Colon (tissue), 2 donors: Measurements from ENCODE around the gene PBRM1.

ENCODE experiments used
- FAIRE-seq: peaks from 2 replicates; lab custom pipeline; 2012; peaks lifted over from hg19 to GRCh38; lab: Jason Lieb, UNC
- donor health status: control.
- donor health status: control.

PBRM1 gene

GRCh38 chr3:52509753-52510328, 175.9 kb downstream of the PBRM1 start:
- no peak for FAIRE-seq

GRCh38 chr3:52507359-52507758, 178.4 kb downstream of the PBRM1 start:
- no peak for FAIRE-seq

- FAIRE-seq = no peak
Observed at GRCh38 chr3:52506266-52506966, 179.3 kb downstream of the PBRM1 start.

- FAIRE-seq = no peak
Observed at GRCh38 chr3:52504977-52505376, 180.7 kb downstream of the PBRM1 start.

GRCh38 chr3:52503788-52504424, 181.8 kb downstream of the PBRM1 start:
- no peak for FAIRE-seq

GRCh38 chr3:52502808-52503350, 182.8 kb downstream of the PBRM1 start:
- FAIRE-seq = no peak

GRCh38 chr3:52502001-52502400, 183.7 kb downstream of the PBRM1 start:
- FAIRE-seq = no peak

GRCh38 chr3:52501046-52501445, 184.7 kb downstream of the PBRM1 start:
- FAIRE-seq = no peak

- FAIRE-seq = no peak
Observed at GRCh38 chr3:52498137-52499054, 187.3 kb downstream of the PBRM1 start.

GRCh38 chr3:52495777-52496602, 189.7 kb downstream of the PBRM1 start:
- no peak for FAIRE-seq
